ENCODE results near the gene ST6GALNAC5.

The ST6GALNAC5 gene

DNA sequence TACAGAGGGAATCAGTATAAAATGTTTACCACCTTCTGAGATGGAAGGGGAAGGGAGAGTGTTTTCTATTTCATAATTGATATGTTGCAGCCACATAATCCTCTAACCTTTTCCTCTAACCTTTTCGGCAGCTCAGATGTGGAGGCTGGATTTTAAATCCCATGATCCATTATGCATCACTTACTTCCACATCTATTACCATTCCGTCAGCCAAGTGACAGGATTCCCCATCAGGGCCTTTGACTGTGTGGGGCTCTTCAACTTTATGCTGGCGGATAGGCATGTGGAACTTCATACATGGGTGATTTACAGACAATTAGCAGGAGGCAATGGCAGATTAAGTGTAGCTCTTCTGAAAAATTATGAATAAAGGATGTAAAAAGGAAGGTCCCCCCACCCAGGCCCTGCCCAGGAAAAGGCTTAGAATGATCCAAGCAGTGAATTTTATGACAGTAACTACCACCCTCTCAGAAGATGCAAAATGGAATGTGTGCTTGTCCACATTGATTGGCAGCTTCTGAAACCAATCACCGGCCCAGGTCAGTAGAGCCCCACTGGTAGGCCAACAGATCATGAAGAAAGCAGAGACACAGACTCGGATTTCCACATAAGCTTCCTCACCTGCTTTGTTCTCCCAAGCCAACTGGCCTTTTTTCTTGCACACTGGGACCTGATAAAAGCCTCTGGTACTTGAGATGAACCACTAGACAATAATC, 147.0 kb downstream of the ST6GALNAC5 start:
- no peak for DNase-seq (ENCODE audit: low spot score)

DNA sequence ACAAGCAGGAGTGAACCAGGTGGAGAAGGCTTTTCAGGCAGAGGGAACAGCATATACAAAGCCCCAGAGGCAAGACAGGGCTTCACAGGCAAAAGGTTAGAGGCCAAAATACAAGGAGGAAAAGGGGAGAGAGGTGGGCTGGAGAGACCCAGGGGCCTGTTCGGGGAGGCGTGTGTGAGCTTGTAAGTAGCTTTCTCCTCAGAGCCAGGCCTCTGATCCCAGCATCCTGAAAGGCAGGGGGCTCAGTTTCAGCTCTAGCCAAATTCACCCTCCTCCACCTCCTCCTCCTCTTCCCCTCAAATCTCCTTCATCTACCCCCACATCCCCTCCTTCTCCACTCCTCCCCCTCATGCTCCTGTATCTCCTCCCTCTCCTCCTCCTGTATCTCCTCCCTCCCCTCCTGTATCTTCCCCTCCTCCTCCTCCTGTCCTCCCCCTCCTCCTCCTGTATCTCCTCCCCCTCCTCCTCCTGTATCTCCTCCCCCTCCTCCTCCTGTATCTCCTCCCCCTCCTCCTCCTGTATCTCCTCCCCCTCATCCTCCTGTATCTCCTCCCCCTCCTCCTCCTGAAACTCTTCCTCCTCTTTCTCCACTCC, 148.6 kb downstream of the ST6GALNAC5 start:
- no peak for DNase-seq (ENCODE audit: low spot score)

GRCh38 chr1:77016386-77016985, 149.2 kb downstream of the ST6GALNAC5 start:
- DNase-seq (ENCODE audit: low spot score): no peak

DNA sequence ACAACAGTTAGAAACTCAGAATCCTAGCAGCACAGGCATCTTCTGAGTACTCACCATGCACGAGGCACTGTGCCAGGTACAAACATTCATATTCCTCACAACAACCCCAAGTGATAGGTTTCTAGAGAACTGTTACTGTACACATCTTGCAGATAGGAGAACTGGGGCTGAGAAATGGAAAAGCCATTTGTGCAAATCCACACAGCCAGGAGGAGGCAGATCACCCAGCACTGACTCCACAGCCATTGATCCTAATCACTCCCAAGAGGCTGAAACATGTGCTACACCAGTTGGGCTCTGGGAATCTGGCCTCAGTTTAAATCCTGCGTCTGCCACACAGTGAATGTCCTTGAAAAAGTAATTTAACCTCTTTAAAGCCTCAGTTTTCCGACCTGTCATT, 151.0 kb downstream of the ST6GALNAC5 start:
- no peak for DNase-seq (ENCODE audit: low spot score)

- no peak for DNase-seq (ENCODE audit: low spot score)
These were observed 151.5 kb downstream of the ST6GALNAC5 start for GRCh38 chr1:77018761-77019160.

DNA sequence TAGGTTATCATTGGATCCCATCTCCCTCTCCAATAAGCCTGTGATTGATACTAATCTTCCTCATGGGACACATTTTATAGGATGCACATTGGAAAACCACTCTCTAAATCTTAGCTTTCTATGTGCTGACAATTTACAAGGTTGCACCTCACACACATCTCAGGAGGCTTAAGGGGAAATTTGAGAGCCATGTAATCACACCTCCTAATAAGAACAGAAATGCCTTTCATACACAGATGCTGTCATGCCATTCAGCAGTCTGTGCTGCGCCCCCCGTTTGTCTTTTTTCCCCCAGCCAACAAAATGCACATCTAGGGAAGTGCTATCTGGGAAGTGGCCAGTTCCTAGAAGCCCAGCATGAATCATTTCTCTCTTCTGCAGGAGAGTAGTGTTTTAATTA, 154.5 kb downstream of the ST6GALNAC5 start:
- DNase-seq (ENCODE audit: low spot score): no peak

DNA sequence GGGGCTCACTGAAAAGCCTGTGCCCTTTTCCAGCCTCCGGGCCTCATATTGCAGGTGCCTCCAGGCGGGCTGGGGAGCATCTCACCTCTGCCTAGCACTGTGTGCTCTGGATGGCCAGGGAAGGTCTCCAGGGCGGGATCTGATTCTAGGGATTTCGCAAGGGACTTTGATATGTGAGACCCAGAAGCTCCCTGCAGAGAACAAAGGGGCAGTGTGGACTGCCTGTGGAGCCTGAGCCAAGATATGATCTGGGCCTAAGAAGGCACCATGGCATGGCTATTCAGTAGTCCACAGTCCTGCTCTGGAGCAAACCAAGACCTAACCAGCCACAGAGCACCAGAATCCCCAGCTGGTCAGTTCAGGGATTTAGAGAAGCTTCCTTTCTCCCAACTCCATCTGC, 157.2 kb downstream of the ST6GALNAC5 start:
- DNase-seq (ENCODE audit: low spot score): no peak

GRCh38 chr1:77025599-77025998, 158.3 kb downstream of the ST6GALNAC5 start:
- DNase-seq (ENCODE audit: low spot score): no peak

- no peak for DNase-seq (ENCODE audit: low spot score)
These were observed 158.9 kb downstream of the ST6GALNAC5 start for GRCh38 chr1:77026135-77026534.

- no peak for DNase-seq (ENCODE audit: low spot score)
These were observed 159.4 kb downstream of the ST6GALNAC5 start for GRCh38 chr1:77026640-77027039.

- DNase-seq (ENCODE audit: low spot score): no peak
These were observed 160.6 kb downstream of the ST6GALNAC5 start for GRCh38 chr1:77027847-77028246.

GRCh38 chr1:77030401-77031105, 163.3 kb downstream of the ST6GALNAC5 start:
- DNase-seq (ENCODE audit: low spot score): no peak

- no peak for DNase-seq (ENCODE audit: low spot score)
These were observed 163.9 kb downstream of the ST6GALNAC5 start for GRCh38 chr1:77031106-77031662.

DNA sequence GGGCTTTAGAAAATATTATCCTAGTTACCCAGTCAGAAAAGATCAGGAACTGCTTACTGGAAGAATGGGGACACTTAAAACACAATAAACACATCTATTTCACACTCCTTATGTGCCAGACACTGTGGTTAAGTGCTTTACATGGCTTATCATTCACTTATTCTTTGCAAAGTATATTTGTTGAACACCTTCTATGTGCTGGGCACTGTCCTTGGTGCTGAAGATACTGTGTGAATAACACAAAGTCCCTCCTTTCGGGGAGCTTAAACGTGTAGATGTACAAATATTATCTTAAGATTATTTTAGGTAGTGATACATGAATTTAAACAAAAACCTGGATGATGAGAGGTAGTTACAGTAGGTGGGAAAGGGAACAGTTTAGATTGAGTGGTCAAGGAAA, 169.3 kb downstream of the ST6GALNAC5 start:
- no peak for DNase-seq (ENCODE audit: low spot score)

DNA sequence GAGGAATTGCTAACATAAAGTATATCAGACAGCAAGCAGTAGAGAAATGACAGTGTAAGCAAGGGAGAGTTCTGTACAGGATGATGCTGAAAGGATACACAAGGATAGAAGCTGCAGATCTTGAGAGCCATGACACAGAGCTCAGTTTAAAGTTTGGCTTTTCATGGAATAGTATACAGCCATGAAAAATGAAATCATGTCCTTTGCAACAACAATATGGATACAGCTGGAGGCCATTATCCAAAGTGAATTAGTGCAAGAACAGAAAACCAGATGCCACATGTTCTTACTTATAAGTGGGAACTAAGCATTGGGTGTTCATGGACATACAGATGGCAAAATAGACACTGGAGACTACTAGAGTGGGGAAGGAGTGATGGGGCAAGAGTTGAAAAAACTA, 169.8 kb downstream of the ST6GALNAC5 start:
- DNase-seq (ENCODE audit: low spot score): no peak

DNA sequence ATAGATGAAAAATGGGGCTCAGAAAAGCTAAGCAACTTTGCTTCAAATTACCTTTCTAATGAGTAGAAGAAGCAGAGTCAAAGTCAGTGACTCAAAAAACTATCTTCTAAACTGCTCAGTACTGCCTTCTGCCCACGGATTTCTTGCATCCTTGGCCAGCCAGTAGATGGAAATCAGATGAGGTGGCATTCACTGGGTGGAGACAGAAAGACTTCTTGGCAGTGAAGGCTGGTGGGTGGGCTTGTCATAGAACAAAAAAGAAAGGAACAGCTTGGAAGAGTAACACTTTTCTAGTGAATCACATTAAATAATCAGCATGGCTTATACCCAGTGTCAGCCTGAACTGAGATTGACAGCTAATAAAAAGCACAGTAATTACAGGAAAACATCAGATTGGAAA, 170.7 kb downstream of the ST6GALNAC5 start:
- DNase-seq (ENCODE audit: low spot score): no peak

- DNase-seq (ENCODE audit: low spot score): no peak
These were observed 171.8 kb downstream of the ST6GALNAC5 start for GRCh38 chr1:77039111-77039510.

DNA sequence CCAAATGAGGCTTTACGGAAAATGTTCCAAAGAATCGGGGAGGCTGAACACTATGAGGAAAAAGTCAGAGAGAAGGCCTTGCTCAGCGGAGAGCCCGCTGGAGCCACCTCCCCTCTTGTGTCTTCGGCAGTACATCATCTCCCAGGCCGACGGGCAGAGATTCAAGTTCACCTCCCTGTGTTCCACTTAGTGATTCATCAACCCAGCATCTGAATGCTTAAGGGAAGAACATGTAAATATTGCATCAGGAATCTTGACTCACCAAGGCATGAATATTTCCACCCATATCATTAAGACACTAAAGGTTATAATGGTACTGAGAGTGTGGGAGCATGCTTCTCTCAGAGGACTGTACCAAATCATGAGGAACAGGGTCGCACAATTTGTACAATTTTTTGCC, 172.5 kb downstream of the ST6GALNAC5 start:
- DNase-seq (ENCODE audit: low spot score): no peak

GRCh38 chr1:77040826-77041225, 173.5 kb downstream of the ST6GALNAC5 start:
- no peak for DNase-seq (ENCODE audit: low spot score)

- DNase-seq (ENCODE audit: low spot score): no peak
These were observed 177.0 kb downstream of the ST6GALNAC5 start for GRCh38 chr1:77044133-77044849.

GRCh38 chr1:77047575-77047974, 180.3 kb downstream of the ST6GALNAC5 start:
- DNase-seq (ENCODE audit: low spot score): no peak
